OCI-LY3 (cell line): Measurements from ENCODE around the gene VEZT.
"Not testable (repeated sequence)": the region's sequence is repeated elsewhere in the genome, so short reads cannot be mapped to it uniquely, and the experiment has no call there.

Experiments
- H2AFZ ChIP-seq: fragments of 200-600, 300-600 bp; shearing (Covaris generic); 2 replicates; pipeline ENCODE4 v1.6.0; 2014; ENCODE audit warnings: antibody characterized with exemption, low read depth, low read length
- H3K27ac ChIP-seq: fragments of 200-600, 300-600 bp; sonication (generic); 2 replicates; pipeline ENCODE4 v1.5.1; 2014; ENCODE audit warnings: mild to moderate bottlenecking, low read length, moderate library complexity, mixed read lengths
- H3K27me3 ChIP-seq: fragments of 200-600, 300-600 bp; sonication (generic); 2 replicates; pipeline ENCODE4 v1.6.1; 2014; ENCODE audit warnings: low read depth, low read length, mixed read lengths
- H3K36me3 ChIP-seq: fragments of 200-600, 300-600 bp; sonication (generic); replicated peaks from 2 replicates; pipeline ENCODE3; 2014; ENCODE audit warnings: low read depth, low read length, mixed read lengths
- H3K4me1 ChIP-seq: fragments of 300-600, 200-600 bp; sonication (generic); 2 replicates; pipeline ENCODE4 v1.6.1; 2014; ENCODE audit warnings: low read length, mixed read lengths
- H3K4me2 ChIP-seq: fragments of 200-600, 300-600 bp; sonication (generic); 2 replicates; pipeline ENCODE4 v1.6.1; 2014; ENCODE audit warnings: low read length, mixed read lengths
- H3K4me3 ChIP-seq: fragments of 300-600, 200-600 bp; sonication (generic); 2 replicates; pipeline ENCODE4 v1.5.1; 2014; ENCODE audit warnings: antibody characterized with exemption, mild to moderate bottlenecking, low read length, moderate library complexity
- H3K79me2 ChIP-seq: fragments of 300-600, 200-600 bp; shearing (Covaris generic); 2 replicates; pipeline ENCODE4 v1.6.1; 2014; ENCODE audit warnings: mild to moderate bottlenecking, low read length, mixed read lengths
- H3K9ac ChIP-seq: fragments of 300-600, 200-600 bp; shearing (Covaris generic); 2 replicates; pipeline ENCODE4 v1.6.0; 2014; ENCODE audit warnings: mild to moderate bottlenecking, low read length, moderate library complexity
- H3K9me3 ChIP-seq: fragments of 200-600, 300-600 bp; shearing (Covaris generic); 2 replicates; pipeline ENCODE4 v1.6.1; 2014; ENCODE audit warnings: low read length, mixed read lengths; ENCODE audit not compliant: insufficient read depth
- H4K20me1 ChIP-seq: fragments of 200-600, 300-600 bp; sonication (generic); 2 replicates; pipeline ENCODE4 v1.6.1; 2016; ENCODE audit warnings: low read length, mixed read lengths; ENCODE audit not compliant: insufficient read depth
- CTCF ChIP-seq: fragments of 200-600, 300-600 bp; sonication (generic); IDR thresholded peaks from 2 replicates; pipeline ENCODE4 v1.5.1; 2014; ENCODE audit warnings: antibody characterized with exemption, low read length, low read depth
- EZH2phosphoT487 ChIP-seq: fragments of 200-600 bp; shearing (Covaris generic); IDR thresholded peaks from 2 replicates; pipeline ENCODE4 v1.6.1; 2018; ENCODE audit warnings: antibody characterized with exemption, mixed run types, low read depth

The VEZT gene

DNA sequence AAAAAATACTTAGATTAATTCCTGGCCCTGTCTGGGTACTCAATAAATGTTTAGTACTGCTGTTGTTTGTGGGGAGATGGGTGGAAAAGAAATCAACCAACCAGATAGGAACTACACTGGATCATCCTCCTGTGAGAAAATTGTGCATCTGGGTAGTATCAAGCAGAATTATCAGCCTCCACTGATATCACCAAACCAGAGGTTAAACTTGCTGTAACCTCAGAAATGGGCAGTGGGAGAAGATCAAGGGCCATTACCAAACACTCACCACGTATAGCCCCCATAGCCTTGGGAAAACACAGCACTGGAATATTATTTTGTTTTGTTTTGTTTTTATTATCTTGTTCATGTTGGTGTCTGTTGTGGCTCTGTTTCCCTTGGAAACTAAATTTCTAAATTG lies 19.7 kb downstream of the VEZT start:
- TF ChIP-seq CTCF = no peak
- no peak for TF ChIP-seq EZH2phosphoT487
- peaks cover 8% of the 10 kb centered on the region; the same call in 1 of the 2 replicates for H4K20me1 ChIP-seq

GRCh38 chr12:95238150-95238549 lies 20.5 kb downstream of the VEZT start:
- Histone ChIP-seq H4K20me1 (peaks cover 8% of the 10 kb centered on the region; the same call in 1 of the 2 replicates), H3K4me2 (no peak overlapping the region), H3K27me3 (no peaks in the 10 kb centered on the region), H3K4me1 (0 out of 2 replicates have a peak, but pooled peaks cover 3% of the 10 kb centered on the region), H3K36me3 (peaks cover 6% of the 10 kb centered on the region), H3K9me3 (no peaks in the 10 kb centered on the region), H2AFZ (no peak overlapping the region), H3K79me2 (peaks cover 10% of the 10 kb centered on the region; the same call in 1 of the 2 replicates), H3K9ac (no peak overlapping the region), H3K4me3 (no peak overlapping the region), H3K27ac (no peak overlapping the region)
- no peak for TF ChIP-seq EZH2phosphoT487
- no peak for TF ChIP-seq CTCF

More for the DNA sequence above, 19.7 kb downstream of the VEZT start:
- Histone ChIP-seq H3K36me3 (peaks cover 6% of the 10 kb centered on the region), H3K27me3 (no peaks in the 10 kb centered on the region), H3K4me2 (no peak overlapping the region), H3K9me3 (no peaks in the 10 kb centered on the region), H3K4me1 (0 out of 2 replicates have a peak, but pooled peaks cover 3% of the 10 kb centered on the region), H3K27ac (no peak overlapping the region), H3K9ac (no peak overlapping the region), H3K4me3 (no peak overlapping the region), H2AFZ (no peak overlapping the region), H3K79me2 (peaks cover 16% of the 10 kb centered on the region; the same call in 1 of the 2 replicates)

DNA sequence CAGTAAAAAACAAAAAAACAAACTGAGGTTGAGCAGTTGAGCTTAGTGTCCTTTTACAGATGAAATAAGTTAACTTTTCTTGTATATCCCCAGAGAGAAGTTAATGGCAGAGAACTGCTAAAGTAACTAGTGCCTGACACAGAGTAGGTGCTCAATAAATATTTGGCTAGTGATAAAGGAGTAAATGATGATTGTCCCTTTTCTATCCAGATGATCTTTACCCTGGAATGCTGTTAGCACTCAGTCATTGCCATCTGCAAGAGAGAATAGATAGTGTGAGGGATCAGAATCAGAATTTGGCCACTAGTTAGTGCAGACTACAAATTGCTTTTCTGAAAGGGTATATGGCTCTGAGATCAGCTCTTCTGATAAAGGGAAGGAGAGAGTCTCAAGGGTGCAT lies 21.6 kb downstream of the VEZT start:
- Histone ChIP-seq H3K36me3 (peaks cover 4% of the 10 kb centered on the region), H3K79me2 (peaks cover 4% of the 10 kb centered on the region; the same call in 1 of the 2 replicates), H3K4me2 (no peak overlapping the region), H2AFZ (no peak overlapping the region), H3K4me3 (no peak overlapping the region), H4K20me1 (peaks cover 8% of the 10 kb centered on the region; the same call in 1 of the 2 replicates), H3K4me1 (0 out of 2 replicates have a peak, but pooled peaks cover 3% of the 10 kb centered on the region), H3K9ac (no peak overlapping the region), H3K27me3 (no peaks in the 10 kb centered on the region), H3K9me3 (no peaks in the 10 kb centered on the region), H3K27ac (no peak overlapping the region)
- TF ChIP-seq CTCF (no peak), EZH2phosphoT487 (no peak)

DNA sequence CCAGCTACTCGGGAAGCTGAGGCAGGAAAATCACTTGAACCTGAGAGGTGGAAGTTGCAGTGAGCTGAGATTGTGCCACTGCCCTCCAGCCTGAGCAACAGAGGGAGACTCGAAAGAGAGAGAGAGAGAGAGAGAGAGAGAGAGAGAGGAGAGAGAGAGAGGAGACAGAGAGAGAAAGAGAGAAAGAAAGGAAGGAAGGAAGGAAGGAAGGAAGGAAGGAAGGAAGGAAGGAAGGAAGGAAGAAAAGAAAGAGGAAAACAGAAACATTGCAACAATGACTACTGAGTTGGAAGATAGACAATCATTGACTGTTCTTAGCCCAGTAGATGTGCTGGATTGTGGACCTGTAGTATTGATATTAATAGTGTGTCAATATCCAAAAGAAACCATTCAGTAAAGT lies 22.2 kb downstream of the VEZT start:
- H2AFZ ChIP-seq = not testable (repeated sequence)

DNA sequence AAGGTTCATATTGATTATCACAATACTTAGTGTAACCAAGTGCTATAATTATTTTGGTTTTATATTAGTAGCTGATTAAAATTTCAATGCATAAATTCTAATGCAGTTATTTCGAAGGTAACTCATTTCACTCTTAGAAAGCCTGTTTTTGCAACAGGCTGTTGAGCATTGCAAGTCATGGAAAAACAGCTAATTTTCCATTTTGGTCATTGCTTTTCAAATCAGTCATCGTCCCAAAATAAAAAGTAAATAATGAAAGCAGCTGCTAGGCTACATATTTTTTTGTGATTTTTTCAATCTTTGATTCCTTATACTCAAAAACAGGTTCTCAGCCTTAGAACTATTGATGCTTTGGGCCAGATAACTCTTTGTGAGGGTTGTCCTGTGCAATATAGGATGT lies 22.9 kb downstream of the VEZT start:
- TF ChIP-seq CTCF (no peak), EZH2phosphoT487 (no peak)
- Histone ChIP-seq H3K36me3 (peaks cover 4% of the 10 kb centered on the region), H3K4me3 (no peak overlapping the region), H3K4me1 (0 out of 2 replicates have a peak, but pooled peaks cover 3% of the 10 kb centered on the region), H3K27ac (no peak overlapping the region), H3K27me3 (no peaks in the 10 kb centered on the region), H3K79me2 (peaks cover 4% of the 10 kb centered on the region; the same call in 1 of the 2 replicates), H4K20me1 (peaks cover 8% of the 10 kb centered on the region; the same call in 1 of the 2 replicates), H3K9ac (no peak overlapping the region), H3K9me3 (no peaks in the 10 kb centered on the region), H2AFZ (no peak overlapping the region), H3K4me2 (no peak overlapping the region)

More for the DNA sequence above, 22.2 kb downstream of the VEZT start:
- H3K4me3 ChIP-seq, H4K20me1 ChIP-seq, H3K4me2 ChIP-seq, H3K79me2 ChIP-seq, H3K9me3 ChIP-seq, H3K4me1 ChIP-seq, H3K27me3 ChIP-seq, H3K9ac ChIP-seq, H3K27ac ChIP-seq, H3K36me3 ChIP-seq: not testable (repeated sequence)

GRCh38 chr12:95241138-95241537 lies 23.5 kb downstream of the VEZT start:
- H3K4me2 ChIP-seq, H3K36me3 ChIP-seq, H3K9me3 ChIP-seq, H3K4me1 ChIP-seq, H3K9ac ChIP-seq, H2AFZ ChIP-seq, H3K79me2 ChIP-seq, H3K27me3 ChIP-seq, H3K4me3 ChIP-seq, H3K27ac ChIP-seq, H4K20me1 ChIP-seq: not testable (repeated sequence)
